GM21447 (cell line): ENCODE measurements around the gene TREH.

Experiments
- ATAC-seq: cut with Tn5 transposase; IDR thresholded peaks from one replicate; pipeline ENCODE4 v1.9.1; 2021; ENCODE audit not compliant: unreplicated experiment

TREH gene

GRCh38 chr11:118651820-118652219, 27.6 kb downstream of the TREH start:
- no peak for ATAC-seq

- ATAC-seq, result no peak
Observed at GRCh38 chr11:118650366-118650765, 29.1 kb downstream of the TREH start.

- ATAC-seq, result no peak
Observed at GRCh38 chr11:118649941-118650340, 29.5 kb downstream of the TREH start.

GRCh38 chr11:118648291-118648690, 31.2 kb downstream of the TREH start:
- no peak for ATAC-seq

GRCh38 chr11:118646393-118646792, 33.1 kb downstream of the TREH start:
- no peak for ATAC-seq

- ATAC-seq, result no peak
Observed at GRCh38 chr11:118645066-118645715, 34.3 kb downstream of the TREH start.

GRCh38 chr11:118644496-118644895, 35.0 kb downstream of the TREH start:
- ATAC-seq, result no peak

GRCh38 chr11:118643995-118644345, 35.5 kb downstream of the TREH start:
- ATAC-seq, result no peak

- no peak for ATAC-seq
Observed at GRCh38 chr11:118643142-118643994, 36.1 kb downstream of the TREH start.

- ATAC-seq, result no peak
Observed at GRCh38 chr11:118641397-118642019, 37.9 kb downstream of the TREH start.

GRCh38 chr11:118640332-118641154, 38.9 kb downstream of the TREH start:
- ATAC-seq, result no peak

- no peak for ATAC-seq
Observed at GRCh38 chr11:118639899-118640298, 39.6 kb downstream of the TREH start.

- ATAC-seq, result no peak
Observed at GRCh38 chr11:118638726-118639125, 40.7 kb downstream of the TREH start.

GRCh38 chr11:118636569-118637290, 42.7 kb downstream of the TREH start:
- no peak for ATAC-seq

- ATAC-seq, result no peak
Observed at GRCh38 chr11:118635642-118636041, 43.8 kb downstream of the TREH start.

GRCh38 chr11:118635237-118635591, 44.2 kb downstream of the TREH start:
- no peak for ATAC-seq

- no peak for ATAC-seq
Observed at GRCh38 chr11:118634431-118635236, 44.8 kb downstream of the TREH start.

- no peak for ATAC-seq
Observed at GRCh38 chr11:118633979-118634378, 45.5 kb downstream of the TREH start.

- no peak for ATAC-seq
Observed at GRCh38 chr11:118633319-118633690, 46.1 kb downstream of the TREH start.
